Thyroid gland (tissue), 4 donors: ENCODE results near the gene NPDC1.

Source experiments
- CTCF ChIP-seq, 6 experiments: fragments of 200-600 bp in 3 of 6; fragments of 450-650 bp in 3 of 6; sonication (generic) in 3 of 6; IDR thresholded peaks; one replicate each; pipeline ENCODE4 v1.5.1; 2016 to 2019; ENCODE audit warnings: antibody characterized with exemption in 6 of 6, mild to moderate bottlenecking in 2 of 6, inconsistent platforms in 1 of 6, moderate library complexity in 1 of 6
- POLR2A ChIP-seq, 2 donors: fragments of 450-650 bp; IDR thresholded peaks; one replicate each; pipeline ENCODE4 v1.6.1; 2017; ENCODE audit warnings: antibody characterized with exemption in 2 of 2, mild to moderate bottlenecking in 2 of 2, moderate library complexity in 1 of 2

GRCh38 chr9:137021979-137022661 is 23.9 kb downstream of the NPDC1 start:
- TF ChIP-seq CTCF (IDR thresholded peaks at IDR 0.05) (no peak), POLR2A (IDR thresholded peaks at IDR 0.05) (no peak)
